Measurements from ENCODE around the gene COL8A2. TPM values are rescaled to one million over a fixed set of nuclear protein-coding genes. Genes with fewer than 3 reads are reported as not detected.

The COL8A2 gene
- total RNA-seq (1 to 10 TPM in 1 of 5 experiments, under 1 TPM in 3, not detected in 1; 0.05 to 2.5 (median 0.20) TPM), polyA plus RNA-seq (not detected), total RNA-seq (not detected)

- peak; percentile 28 for ATAC-seq
- H3K4me1 ChIP-seq (ENCODE audit: control insufficient read depth in 2 of 2, insufficient read depth in 2 of 2, low read length in 2 of 2), result peaks cover 0 to 15% of the 10 kb centered on the region in 2 donors
Observed at GRCh38 chr1:36125129-36125991, at the start of gene COL8A2. Gene COL8A2 (minus strand): TSS chr1:36125222. CDS start chr1:36100242, 24,980 bp downstream.

GRCh38 chr1:36174713-36175112 lies 49.7 kb upstream of the COL8A2 start:
- DNase-seq (no peak), ATAC-seq (no peak)
- Mint-ChIP-seq H3K9me3 (no peaks in the 10 kb centered on the region), H3K27ac (peak overlapping the region in 2 of 9 donors; percentile 10 to 75), H3K36me3 (peaks cover 0 to 35% (median 18%) of the 10 kb centered on the region in 5 donors), H3K27me3 (no peaks in the 10 kb centered on the region), H3K4me3 (no peak overlapping the region), H3K4me1 (peaks cover 8 to 25% (median 14%) of the 10 kb centered on the region in 7 donors)
- CTCF ChIA-PET, result interaction anchor here (0.5 to 2.2 kb wide), 2 partner anchors 14 to 55 kb away, joined by 3 to 9 read pairs; no protein-coding TSS in a partner anchor
- H3K36me3 ChIP-seq (ENCODE audit: control insufficient read depth in 2 of 3, insufficient read depth in 3 of 3, low read length in 3 of 3), result peaks cover 23 to 97% (median 68%) of the 10 kb centered on the region in 3 experiments
- no peaks in the 10 kb centered on the region for H3K9me3 ChIP-seq (ENCODE audit: control insufficient read depth in 2 of 3, low read length in 3 of 3)
- no peaks in the 10 kb centered on the region for H3K27me3 ChIP-seq (ENCODE audit: control insufficient read depth in 2 of 2, insufficient read depth in 2 of 2, low read length in 2 of 2)
- intact Hi-C loops (cut with micrococcal nuclease), result no loop called here
- POLR2A ChIA-PET, result interaction anchor here (3.1 to 4.1 kb wide), 2 partner anchors 12 to 14 kb away, joined by 10 to 14 read pairs; no protein-coding TSS in a partner anchor
- peak overlapping the region; percentile 45 for H3K27ac ChIP-seq (ENCODE audit: low read depth, low read length)
- H3K4me3 ChIP-seq (ENCODE audit: low read length), result no peak overlapping the region
- no peaks in the 10 kb centered on the region for H3K4me1 ChIP-seq (ENCODE audit: control insufficient read depth in 2 of 2, insufficient read depth in 2 of 2, low read length in 2 of 2)

More at GRCh38 chr1:36125129-36125991, at the start of gene COL8A2:
- H3K4me1 Mint-ChIP-seq, result peaks cover 16 to 30% (median 23%) of the 10 kb centered on the region in 7 donors
- CTCF ChIA-PET, result no interaction called here
- intact Hi-C loops (cut with micrococcal nuclease), result no loop called here
- H3K27me3 Mint-ChIP-seq, result peaks cover 34 to 43% (median 40%) of the 10 kb centered on the region in 5 donors
- POLR2A ChIA-PET, result no interaction called here
- no peaks in the 10 kb centered on the region for H3K36me3 Mint-ChIP-seq
- peak within 1 kb of the TSS in 9 of 10 donors; percentile 51 to 81 (median 65) for H3K4me3 Mint-ChIP-seq
- Histone ChIP-seq H3K9me3 (ENCODE audit: control insufficient read depth in 2 of 3, low read length in 3 of 3) (no peaks in the 10 kb centered on the region), H3K36me3 (ENCODE audit: control insufficient read depth in 2 of 3, insufficient read depth in 3 of 3, low read length in 3 of 3) (no peaks in the 10 kb centered on the region), H3K27ac (ENCODE audit: low read depth, low read length) (no peak within 1 kb of the TSS), H3K27me3 (ENCODE audit: control insufficient read depth in 2 of 2, insufficient read depth in 2 of 2, low read length in 2 of 2) (peaks cover 0 to 11% of the 10 kb centered on the region in 2 donors), H3K4me3 (ENCODE audit: low read length) (no peak within 1 kb of the TSS)
- no peak for DNase-seq
- peaks cover 0 to 1% (median 0%) of the 10 kb centered on the region in 11 donors for H3K9me3 Mint-ChIP-seq
- H3K27ac Mint-ChIP-seq, result peak within 1 kb of the TSS in 2 of 9 donors; percentile 10 to 52

GRCh38 chr1:36172983-36173382 lies 48.0 kb upstream of the COL8A2 start:
- Mint-ChIP-seq H3K4me1 (peaks cover 15 to 33% (median 23%) of the 10 kb centered on the region in 7 donors), H3K4me3 (no peak overlapping the region), H3K9me3 (no peaks in the 10 kb centered on the region), H3K27me3 (no peaks in the 10 kb centered on the region), H3K27ac (peak overlapping the region in 6 of 9 donors; percentile 15 to 64 (median 40)), H3K36me3 (peaks cover 0 to 33% (median 19%) of the 10 kb centered on the region in 5 donors)
- POLR2A ChIA-PET, result interaction anchor here (1.0 to 4.1 kb wide), 3 partner anchors 11 to 15 kb away, joined by 3 to 14 read pairs (median 10); no protein-coding TSS in a partner anchor
- Histone ChIP-seq H3K4me3 (ENCODE audit: low read length) (no peak overlapping the region), H3K9me3 (ENCODE audit: control insufficient read depth in 2 of 3, low read length in 3 of 3) (no peaks in the 10 kb centered on the region), H3K36me3 (ENCODE audit: control insufficient read depth in 2 of 3, insufficient read depth in 3 of 3, low read length in 3 of 3) (peaks cover 23 to 85% (median 62%) of the 10 kb centered on the region in 3 experiments), H3K27me3 (ENCODE audit: control insufficient read depth in 2 of 2, insufficient read depth in 2 of 2, low read length in 2 of 2) (no peaks in the 10 kb centered on the region), H3K4me1 (ENCODE audit: control insufficient read depth in 2 of 2, insufficient read depth in 2 of 2, low read length in 2 of 2) (no peaks in the 10 kb centered on the region), H3K27ac (ENCODE audit: low read depth, low read length) (peak overlapping the region; percentile 44)
- DNase-seq, result no peak
- no peak for ATAC-seq
- intact Hi-C loops (cut with micrococcal nuclease), result no loop called here
- CTCF ChIA-PET, result interaction anchor here (0.6 to 2.2 kb wide), 2 partner anchors 10 to 15 kb away, joined by 4 to 9 read pairs; no protein-coding TSS in a partner anchor

- Mint-ChIP-seq H3K27ac (peak overlapping the region in 7 of 9 donors; percentile 20 to 64 (median 38)), H3K36me3 (peaks cover 0 to 31% (median 19%) of the 10 kb centered on the region in 5 donors), H3K9me3 (no peaks in the 10 kb centered on the region), H3K27me3 (no peaks in the 10 kb centered on the region), H3K4me1 (peaks cover 16 to 41% (median 25%) of the 10 kb centered on the region in 7 donors), H3K4me3 (no peak overlapping the region)
- POLR2A ChIA-PET, result interaction anchor here (0.8 to 4.1 kb wide), 4 partner anchors 10 to 17 kb away, joined by 3 to 14 read pairs (median 4); no protein-coding TSS in a partner anchor
- no peaks in the 10 kb centered on the region for H3K9me3 ChIP-seq (ENCODE audit: control insufficient read depth in 2 of 3, low read length in 3 of 3)
- H3K4me3 ChIP-seq (ENCODE audit: low read length), result no peak overlapping the region
- DNase-seq (no peak), ATAC-seq (no peak)
- peaks cover 0 to 2% of the 10 kb centered on the region in 2 donors for H3K4me1 ChIP-seq (ENCODE audit: control insufficient read depth in 2 of 2, insufficient read depth in 2 of 2, low read length in 2 of 2)
- CTCF ChIA-PET, result interaction anchor here (1.1 kb wide), 1 partner anchor 21 kb away, joined by 3 read pairs; no protein-coding TSS in a partner anchor
- intact Hi-C loops (cut with micrococcal nuclease), result no loop called here
- no peaks in the 10 kb centered on the region for H3K27me3 ChIP-seq (ENCODE audit: control insufficient read depth in 2 of 2, insufficient read depth in 2 of 2, low read length in 2 of 2)
- H3K27ac ChIP-seq (ENCODE audit: low read depth, low read length), result peak overlapping the region; percentile 44
- H3K36me3 ChIP-seq (ENCODE audit: control insufficient read depth in 2 of 3, insufficient read depth in 3 of 3, low read length in 3 of 3), result peaks cover 16 to 85% (median 57%) of the 10 kb centered on the region in 3 experiments
Observed at GRCh38 chr1:36172017-36172747, 47.2 kb upstream of the COL8A2 start.

- Mint-ChIP-seq H3K9me3 (no peaks in the 10 kb centered on the region), H3K36me3 (peaks cover 7 to 34% (median 27%) of the 10 kb centered on the region in 5 donors), H3K27ac (peak overlapping the region in 7 of 9 donors; percentile 28 to 86 (median 70)), H3K4me3 (no peak overlapping the region), H3K27me3 (no peaks in the 10 kb centered on the region), H3K4me1 (peaks cover 26 to 53% (median 39%) of the 10 kb centered on the region in 7 donors)
- Histone ChIP-seq H3K27me3 (ENCODE audit: control insufficient read depth in 2 of 2, insufficient read depth in 2 of 2, low read length in 2 of 2) (no peaks in the 10 kb centered on the region), H3K36me3 (ENCODE audit: control insufficient read depth in 2 of 3, insufficient read depth in 3 of 3, low read length in 3 of 3) (peaks cover 14 to 78% (median 48%) of the 10 kb centered on the region in 3 experiments), H3K9me3 (ENCODE audit: control insufficient read depth in 2 of 3, low read length in 3 of 3) (no peaks in the 10 kb centered on the region), H3K4me3 (ENCODE audit: low read length) (no peak overlapping the region), H3K4me1 (ENCODE audit: control insufficient read depth in 2 of 2, insufficient read depth in 2 of 2, low read length in 2 of 2) (peaks cover 0 to 8% of the 10 kb centered on the region in 2 donors), H3K27ac (ENCODE audit: low read depth, low read length) (peak overlapping the region; percentile 0)
- DNase-seq (no peak), ATAC-seq (no peak)
- POLR2A ChIA-PET, result interaction anchor here (1.0 to 12.8 kb wide), 4 partner anchors 8 to 18 kb away, joined by 4 to 272 read pairs (median 10); partner anchors contain the start of genes MAP7D1 and TRAPPC3
- intact Hi-C loops (cut with micrococcal nuclease), result no loop called here
- CTCF ChIA-PET, result interaction anchor here (0.8 to 1.4 kb wide), 3 partner anchors 17 to 21 kb away, joined by 3 to 6 read pairs (median 3); partner anchors contain the start of gene TRAPPC3
Observed at GRCh38 chr1:36170643-36171412, 45.8 kb upstream of the COL8A2 start.

Measured in naive thymus-derived CD4-positive, alpha-beta T cell (primary cell).